Stomach smooth muscle (tissue), 2 donors: ENCODE data around the gene ATXN1.

ENCODE experiments used
- H3K27ac ChIP-seq: one replicate; pipeline ENCODE4 v1.7.0; 2013; ENCODE audit warnings: mild to moderate bottlenecking, low read length, inconsistent platforms
- H3K27me3 ChIP-seq, 2 donors: one replicate each; pipeline ENCODE4 v1.7.0; 2013; ENCODE audit warnings: low read length in 2 of 2; ENCODE audit not compliant: insufficient read depth in 2 of 2, control insufficient read depth in 1 of 2
- H3K36me3 ChIP-seq, 2 donors: one replicate each; pipeline ENCODE4 v1.7.0; 2013; ENCODE audit warnings: low read length in 2 of 2; ENCODE audit not compliant: control insufficient read depth in 2 of 2, insufficient read depth in 2 of 2
- H3K4me1 ChIP-seq: one replicate; pipeline ENCODE4 v1.7.0; 2013; ENCODE audit warnings: low read length; ENCODE audit not compliant: control insufficient read depth, insufficient read depth
- H3K4me3 ChIP-seq, 2 donors: one replicate each; pipeline ENCODE4 v1.7.0; 2013; ENCODE audit warnings: low read length in 2 of 2
- H3K9ac ChIP-seq, 2 donors: one replicate each; pipeline ENCODE4 v1.7.0; 2013; ENCODE audit warnings: low read length in 2 of 2, mild to moderate bottlenecking in 1 of 2
- H3K9me3 ChIP-seq, 2 donors: one replicate each; pipeline ENCODE4 v1.7.0; 2013; ENCODE audit warnings: low read length in 2 of 2; ENCODE audit not compliant: control insufficient read depth in 2 of 2
- donor health status: healthy.
- donor health status: Pancreatic carcinoma.

ATXN1 gene

DNA sequence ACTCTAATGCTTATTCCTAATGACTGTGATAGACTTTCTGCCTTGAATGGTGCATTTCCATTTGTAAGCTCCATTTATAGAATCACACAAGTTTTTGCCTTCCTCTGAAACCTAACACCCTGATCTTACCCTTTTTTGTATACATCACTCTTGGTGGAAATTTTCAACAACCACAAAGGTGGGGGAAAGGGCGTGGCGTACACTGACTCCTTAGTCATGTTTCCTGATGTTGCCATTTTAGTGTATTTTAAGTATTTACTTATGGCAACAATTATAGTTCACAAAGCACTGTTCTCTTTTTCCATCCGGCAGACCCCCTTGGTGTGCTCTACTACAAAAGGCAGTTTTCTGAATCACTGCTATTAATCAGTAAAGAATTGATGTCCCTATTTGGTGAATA is 92.0 kb downstream of the ATXN1 start:
- Histone ChIP-seq H3K36me3 (no peaks in the 10 kb centered on the region), H3K9ac (no peak overlapping the region), H3K4me1 (peaks cover 12% of the 10 kb centered on the region), H3K4me3 (no peak overlapping the region), H3K27me3 (no peaks in the 10 kb centered on the region), H3K9me3 (no peaks in the 10 kb centered on the region), H3K27ac (no peak overlapping the region)

DNA sequence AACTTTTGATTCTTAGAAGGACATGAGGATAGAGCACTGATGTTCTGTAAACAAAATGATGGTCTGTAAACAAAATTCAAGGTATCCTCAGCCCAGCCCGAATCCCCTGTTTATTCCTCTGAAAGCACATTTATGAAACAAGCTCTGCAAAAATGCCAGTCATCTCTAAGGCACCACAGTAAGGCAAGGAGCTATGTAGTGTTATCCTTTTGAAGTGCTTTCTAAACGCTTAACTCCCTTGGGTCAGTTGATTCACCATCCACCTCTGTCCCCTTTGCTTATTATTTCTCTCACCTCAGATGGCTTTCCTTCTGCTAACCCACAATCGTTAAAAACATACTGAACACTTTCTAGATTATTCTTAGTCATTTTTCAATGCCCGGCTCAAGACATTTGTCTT is 93.8 kb downstream of the ATXN1 start:
- H3K36me3 ChIP-seq = no peaks in the 10 kb centered on the region
- H3K9ac ChIP-seq = no peak overlapping the region
- no peaks in the 10 kb centered on the region for H3K9me3 ChIP-seq
- H3K4me3 ChIP-seq = no peak overlapping the region
- no peaks in the 10 kb centered on the region for H3K27me3 ChIP-seq
- no peak overlapping the region for H3K27ac ChIP-seq
- peaks cover 10% of the 10 kb centered on the region for H3K4me1 ChIP-seq

DNA sequence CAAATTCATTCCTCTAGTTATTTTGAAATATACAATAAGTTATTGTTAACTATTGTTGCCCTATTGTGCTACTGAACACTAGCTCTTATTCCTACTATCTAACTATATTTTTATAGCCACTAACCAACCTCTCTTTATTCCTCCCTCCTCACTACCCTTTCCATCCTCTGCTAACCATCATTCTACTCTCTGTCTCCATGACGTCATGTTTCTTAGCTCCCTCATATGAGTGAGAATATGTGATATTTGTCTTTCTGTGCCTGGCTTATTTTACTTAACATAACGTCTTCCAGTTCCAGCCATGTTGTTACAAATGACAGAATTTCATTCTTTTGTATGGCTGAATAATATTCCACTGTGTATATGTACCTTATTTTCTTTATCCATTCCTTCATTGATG is 95.3 kb downstream of the ATXN1 start:
- H3K4me3 ChIP-seq = no peak overlapping the region
- peaks cover 10% of the 10 kb centered on the region for H3K4me1 ChIP-seq
- H3K9ac ChIP-seq = no peak overlapping the region
- no peaks in the 10 kb centered on the region for H3K27me3 ChIP-seq
- no peaks in the 10 kb centered on the region for H3K9me3 ChIP-seq
- H3K36me3 ChIP-seq = no peaks in the 10 kb centered on the region
- no peak overlapping the region for H3K27ac ChIP-seq

DNA sequence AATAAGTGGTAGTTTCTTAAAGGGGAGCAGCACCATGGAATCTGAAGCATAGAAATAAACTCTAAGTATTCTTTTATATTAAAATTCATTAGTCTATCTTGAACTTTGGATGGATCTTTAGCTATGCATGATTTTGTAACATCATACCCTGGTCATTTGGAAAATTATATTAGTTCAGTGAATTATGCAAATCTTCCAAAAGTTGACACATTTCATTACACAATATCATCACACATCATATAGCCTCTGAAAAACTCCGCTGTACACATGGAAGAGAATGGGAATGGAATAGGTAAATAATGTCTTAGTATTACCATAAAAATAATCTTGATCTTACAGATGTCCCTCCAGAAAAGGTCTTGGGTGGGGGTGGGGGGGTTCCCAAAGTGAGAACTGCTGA is 96.1 kb downstream of the ATXN1 start:
- Histone ChIP-seq H3K9me3 (no peaks in the 10 kb centered on the region), H3K4me3 (no peak overlapping the region), H3K27me3 (no peaks in the 10 kb centered on the region), H3K9ac (no peak overlapping the region), H3K27ac (no peak overlapping the region), H3K36me3 (no peaks in the 10 kb centered on the region), H3K4me1 (peaks cover 4% of the 10 kb centered on the region)

DNA sequence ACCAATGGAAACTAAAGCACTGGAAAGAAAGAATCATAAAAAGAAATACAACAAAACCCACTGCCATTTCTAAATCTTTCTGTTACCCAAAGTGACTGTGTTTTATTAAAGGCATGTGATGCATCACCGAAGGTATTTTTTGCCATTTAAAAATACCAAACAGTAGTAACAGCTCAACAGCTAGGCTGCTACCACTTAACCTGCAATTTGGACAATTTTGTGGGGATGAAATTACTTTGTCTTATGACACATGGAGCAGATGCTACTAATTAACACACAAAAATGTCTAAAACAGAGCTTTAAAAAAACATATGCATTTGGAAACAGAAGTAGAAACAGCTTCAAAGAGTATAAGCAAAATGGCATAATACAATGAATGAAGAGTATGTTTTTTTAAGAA is 97.4 kb downstream of the ATXN1 start:
- no peak overlapping the region for H3K27ac ChIP-seq
- no peaks in the 10 kb centered on the region for H3K27me3 ChIP-seq
- no peaks in the 10 kb centered on the region for H3K9me3 ChIP-seq
- no peaks in the 10 kb centered on the region for H3K36me3 ChIP-seq
- no peak overlapping the region for H3K9ac ChIP-seq
- no peak overlapping the region for H3K4me3 ChIP-seq
- H3K4me1 ChIP-seq = no peaks in the 10 kb centered on the region

DNA sequence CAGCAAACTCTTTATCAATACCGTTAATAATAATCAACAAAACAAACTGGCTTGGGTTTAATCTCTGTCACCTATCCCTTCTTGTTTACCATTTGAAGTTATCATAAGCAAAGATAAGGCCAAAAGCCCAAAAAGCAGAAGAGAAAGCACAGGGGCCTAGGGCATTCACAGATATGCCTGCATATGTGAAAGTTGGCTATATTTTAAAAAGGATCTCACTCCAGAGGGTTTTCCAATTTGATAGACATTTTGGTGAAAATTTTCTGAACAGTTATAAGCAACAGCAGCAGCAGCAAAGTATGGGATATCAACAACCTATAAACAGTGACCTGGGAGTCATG is 101.1 kb downstream of the ATXN1 start:
- peaks cover 0 to 3% of the 10 kb centered on the region in 2 donors for H3K36me3 ChIP-seq
- no peaks in the 10 kb centered on the region for H3K27me3 ChIP-seq
- H3K9ac ChIP-seq = no peak overlapping the region
- H3K4me1 ChIP-seq = no peaks in the 10 kb centered on the region
- no peaks in the 10 kb centered on the region for H3K9me3 ChIP-seq
- H3K4me3 ChIP-seq = no peak overlapping the region
- H3K27ac ChIP-seq = no peak overlapping the region

DNA sequence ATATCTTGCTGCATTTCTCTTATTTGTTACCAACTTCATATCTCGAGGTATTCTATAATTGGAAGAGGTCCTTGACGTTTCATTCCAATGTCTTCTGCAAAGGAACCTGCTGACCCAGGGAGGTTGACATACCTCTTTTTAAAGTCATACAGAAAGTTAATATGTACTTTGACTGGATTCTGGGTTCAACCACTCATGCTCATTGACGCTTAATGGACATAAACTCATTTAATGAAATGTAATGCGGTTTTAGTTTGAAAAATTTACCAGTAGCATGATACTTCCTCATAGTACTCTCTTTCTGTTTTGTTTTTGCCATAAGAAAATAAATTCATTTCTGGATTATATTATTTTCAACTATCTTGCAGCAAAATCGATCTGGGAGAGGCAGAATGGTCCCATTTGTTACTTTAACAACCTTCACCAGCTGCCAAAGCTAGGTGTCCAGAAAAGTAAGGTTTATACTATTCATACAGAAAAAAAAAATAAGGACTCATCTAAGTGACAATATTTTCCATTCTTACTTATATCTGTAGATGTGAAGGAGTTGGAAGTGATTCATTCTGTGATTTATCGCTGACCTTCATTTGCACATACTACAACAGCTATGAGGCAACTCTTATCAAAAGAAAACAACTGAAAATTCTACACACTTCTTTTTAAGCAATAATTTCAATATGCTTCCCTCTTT is 101.6 kb downstream of the ATXN1 start:
- H3K27me3 ChIP-seq = no peaks in the 10 kb centered on the region
- no peaks in the 10 kb centered on the region for H3K4me1 ChIP-seq
- peaks cover 0 to 4% of the 10 kb centered on the region in 2 donors for H3K36me3 ChIP-seq
- no peaks in the 10 kb centered on the region for H3K9me3 ChIP-seq
- H3K9ac ChIP-seq = no peak overlapping the region
- no peak overlapping the region for H3K4me3 ChIP-seq
- H3K27ac ChIP-seq = no peak overlapping the region

DNA sequence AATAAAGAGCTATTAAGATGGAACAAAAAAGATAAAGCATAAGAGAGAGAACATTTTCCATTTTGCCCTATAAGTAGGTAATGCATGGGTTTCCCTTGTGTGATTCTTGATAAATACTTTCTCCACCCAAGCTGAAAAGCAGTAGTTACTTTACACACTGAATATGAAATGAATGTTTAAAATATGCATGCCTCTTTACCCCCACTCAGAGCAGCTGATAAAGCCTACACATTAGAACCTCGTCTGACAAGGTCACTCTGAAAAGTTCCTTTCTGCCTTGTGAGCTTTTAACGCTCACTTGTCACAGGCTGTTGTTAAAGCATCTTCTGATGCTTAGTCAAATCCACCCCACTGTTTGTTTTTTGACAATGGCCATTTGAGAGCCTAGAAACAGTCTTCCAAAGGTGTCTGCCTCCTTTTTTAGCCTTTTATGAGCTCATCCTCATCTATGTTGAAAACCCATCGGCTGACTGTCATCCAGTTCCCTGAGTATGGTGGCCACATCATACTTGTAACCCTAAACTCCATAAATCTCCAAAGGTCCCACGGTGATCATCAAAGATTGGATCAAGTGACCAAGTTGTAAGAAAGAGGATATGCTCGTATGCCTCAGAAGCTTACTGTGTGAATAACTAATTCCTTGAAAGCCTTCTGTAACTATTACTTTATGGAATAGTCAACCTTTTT is 102.8 kb downstream of the ATXN1 start:
- H3K9me3 ChIP-seq = no peaks in the 10 kb centered on the region
- H3K27me3 ChIP-seq = no peaks in the 10 kb centered on the region
- no peak overlapping the region for H3K27ac ChIP-seq
- no peak overlapping the region for H3K4me3 ChIP-seq
- no peaks in the 10 kb centered on the region for H3K4me1 ChIP-seq
- no peak overlapping the region for H3K9ac ChIP-seq
- H3K36me3 ChIP-seq = peaks cover 6 to 8% of the 10 kb centered on the region in 2 donors

DNA sequence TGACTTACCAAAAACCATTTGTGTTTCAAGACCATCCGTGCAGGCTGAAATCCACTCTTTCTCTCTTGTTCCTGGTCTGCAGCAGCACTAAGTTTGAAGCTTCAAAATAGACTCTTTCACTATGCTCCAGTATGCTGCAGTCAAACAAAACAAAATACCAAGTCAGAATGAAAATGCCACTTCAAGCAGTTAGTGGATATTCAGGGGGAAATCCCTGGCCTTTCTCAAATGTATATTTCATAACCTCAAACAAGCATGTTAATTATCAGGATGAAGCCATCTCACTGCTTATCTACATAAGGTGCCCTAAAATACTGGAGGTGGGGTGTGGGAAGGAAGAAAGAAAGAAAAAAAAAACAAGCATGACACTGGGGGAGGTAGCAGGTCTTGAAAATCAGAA is 103.5 kb downstream of the ATXN1 start:
- Histone ChIP-seq H3K9me3 (no peaks in the 10 kb centered on the region), H3K27ac (no peak overlapping the region), H3K4me1 (no peaks in the 10 kb centered on the region), H3K36me3 (peaks cover 11 to 13% of the 10 kb centered on the region in 2 donors), H3K27me3 (no peaks in the 10 kb centered on the region), H3K4me3 (no peak overlapping the region), H3K9ac (no peak overlapping the region)

DNA sequence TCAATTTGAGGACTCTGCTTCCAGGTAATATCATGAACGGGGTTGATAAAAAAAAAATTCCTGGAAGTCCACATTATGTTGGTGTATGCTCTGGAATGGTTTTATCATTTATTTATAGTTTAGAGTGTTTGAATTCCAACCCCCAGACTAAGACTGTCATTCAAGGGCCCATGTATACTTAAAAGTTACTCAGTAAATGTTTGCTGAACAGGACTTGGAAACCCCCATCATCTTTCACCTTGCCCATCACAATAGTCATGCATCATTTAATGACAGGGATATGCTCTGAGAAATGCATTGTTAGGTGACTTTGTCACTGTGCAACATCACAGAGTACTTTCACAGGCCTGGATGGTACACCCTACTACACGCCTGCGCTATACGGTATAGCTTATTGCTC is 104.8 kb downstream of the ATXN1 start:
- no peaks in the 10 kb centered on the region for H3K4me1 ChIP-seq

DNA sequence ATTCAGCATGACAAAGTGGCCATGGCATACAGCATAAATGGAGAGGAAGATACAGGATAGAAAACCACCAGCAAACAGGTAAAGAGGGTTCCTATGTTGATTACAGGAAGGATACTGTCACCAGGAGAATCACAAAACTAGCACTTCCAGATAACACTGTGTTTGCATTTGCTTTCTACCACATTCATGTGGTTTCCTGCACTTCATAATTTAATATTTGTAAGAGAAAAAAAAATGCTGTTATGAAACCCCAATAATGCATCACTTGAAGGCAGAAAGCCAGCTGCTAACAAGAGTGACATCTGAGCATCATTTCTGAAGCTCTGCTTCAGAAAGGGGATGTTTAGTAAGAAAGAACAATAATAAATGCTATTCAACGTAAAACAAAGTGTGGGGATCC is 106.6 kb downstream of the ATXN1 start:
- no peak overlapping the region for H3K4me3 ChIP-seq
- H3K4me1 ChIP-seq = no peaks in the 10 kb centered on the region
- no peaks in the 10 kb centered on the region for H3K9me3 ChIP-seq
- peaks cover 13 to 14% of the 10 kb centered on the region in 2 donors for H3K36me3 ChIP-seq
- no peak overlapping the region for H3K9ac ChIP-seq
- H3K27ac ChIP-seq = no peak overlapping the region
- H3K27me3 ChIP-seq = no peaks in the 10 kb centered on the region

More for the DNA sequence above, 104.8 kb downstream of the ATXN1 start:
- Histone ChIP-seq H3K27ac (no peak overlapping the region), H3K9me3 (no peaks in the 10 kb centered on the region), H3K9ac (no peak overlapping the region), H3K36me3 (peaks cover 13% of the 10 kb centered on the region in 2 donors), H3K27me3 (no peaks in the 10 kb centered on the region), H3K4me3 (no peak overlapping the region)
